ENCODE data around the gene POLK.
"Not testable (repeated sequence)": the region's sequence is repeated elsewhere in the genome, so short reads cannot be mapped to it uniquely, and the experiment has no call there.

GRCh38 chr5:75578280-75578679 is 66.6 kb downstream of the POLK start:
- not testable (repeated sequence) for TF ChIP-seq CTCF, POLR2A (IDR thresholded peaks at IDR 0.05)

Data from body of pancreas (tissue), 4 donors.